ENCODE data around the gene ALDH8A1.
"Not testable (repeated sequence)": the region's sequence is repeated elsewhere in the genome, so short reads cannot be mapped to it uniquely, and the experiment has no call there.

ALDH8A1 gene

DNA sequence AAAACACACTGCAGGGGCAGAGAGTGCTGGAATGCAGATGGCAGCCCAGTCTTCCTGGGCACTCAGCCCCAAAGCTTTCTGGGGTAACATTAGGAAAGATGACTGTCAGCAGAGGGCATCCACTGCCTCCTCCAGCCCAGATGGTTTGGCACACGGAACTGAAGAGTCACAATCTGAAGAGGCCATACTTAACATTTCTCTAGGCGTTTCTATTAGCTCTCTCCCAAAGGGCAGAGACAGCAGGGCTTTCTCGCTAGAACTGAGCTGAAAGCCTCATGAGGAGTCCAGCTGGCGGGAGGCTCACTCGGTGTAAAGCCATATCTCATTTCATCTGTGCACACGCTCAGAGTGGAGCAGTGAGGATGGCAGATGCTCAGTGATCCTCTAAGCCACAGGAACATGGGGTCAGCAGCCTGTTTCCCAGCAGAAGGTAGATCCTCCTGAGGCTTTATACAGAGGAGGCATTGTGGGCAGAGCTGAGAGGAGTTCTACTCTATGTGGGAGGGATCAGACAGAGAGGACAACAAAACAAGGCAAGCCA, 28.1 kb downstream of the ALDH8A1 start:
- Mint-ChIP-seq H3K27ac (ENCODE audit: low read depth) (no peak overlapping the region), H3K27me3 (no peaks in the 10 kb centered on the region), H3K9me3 (no peaks in the 10 kb centered on the region), H3K4me3 (no peak overlapping the region), H3K36me3 (ENCODE audit: insufficient read depth) (peaks cover 1% of the 10 kb centered on the region), H3K4me1 (no peaks in the 10 kb centered on the region)
- DNase-seq (ENCODE audit: low spot score in 2 of 2) = no peak
- no peak for ATAC-seq (replicated peaks; ENCODE audit: extremely low read depth, poor library complexity, severe bottlenecking)

- H3K27me3 Mint-ChIP-seq = no peaks in the 10 kb centered on the region
- H3K4me1 Mint-ChIP-seq = no peaks in the 10 kb centered on the region
- no peak overlapping the region for H3K4me3 Mint-ChIP-seq
- H3K27ac Mint-ChIP-seq (ENCODE audit: low read depth) = no peak overlapping the region
- no peaks in the 10 kb centered on the region for H3K9me3 Mint-ChIP-seq
- no peak for ATAC-seq (replicated peaks; ENCODE audit: extremely low read depth, poor library complexity, severe bottlenecking)
- peaks cover 1% of the 10 kb centered on the region for H3K36me3 Mint-ChIP-seq (ENCODE audit: insufficient read depth)
- DNase-seq (ENCODE audit: low spot score in 2 of 2) = no peak
Measured at GRCh38 chr6:134921276-134921675, 28.6 kb downstream of the ALDH8A1 start.

GRCh38 chr6:134920422-134920821, 29.5 kb downstream of the ALDH8A1 start:
- Mint-ChIP-seq H3K4me3 (no peak overlapping the region), H3K4me1 (no peaks in the 10 kb centered on the region), H3K36me3 (ENCODE audit: insufficient read depth) (peaks cover 1% of the 10 kb centered on the region), H3K27me3 (peaks cover 7% of the 10 kb centered on the region), H3K9me3 (no peaks in the 10 kb centered on the region), H3K27ac (ENCODE audit: low read depth) (no peak overlapping the region)
- DNase-seq (ENCODE audit: low spot score in 2 of 2) (no peak), ATAC-seq (replicated peaks; ENCODE audit: extremely low read depth, poor library complexity, severe bottlenecking) (no peak)

DNA sequence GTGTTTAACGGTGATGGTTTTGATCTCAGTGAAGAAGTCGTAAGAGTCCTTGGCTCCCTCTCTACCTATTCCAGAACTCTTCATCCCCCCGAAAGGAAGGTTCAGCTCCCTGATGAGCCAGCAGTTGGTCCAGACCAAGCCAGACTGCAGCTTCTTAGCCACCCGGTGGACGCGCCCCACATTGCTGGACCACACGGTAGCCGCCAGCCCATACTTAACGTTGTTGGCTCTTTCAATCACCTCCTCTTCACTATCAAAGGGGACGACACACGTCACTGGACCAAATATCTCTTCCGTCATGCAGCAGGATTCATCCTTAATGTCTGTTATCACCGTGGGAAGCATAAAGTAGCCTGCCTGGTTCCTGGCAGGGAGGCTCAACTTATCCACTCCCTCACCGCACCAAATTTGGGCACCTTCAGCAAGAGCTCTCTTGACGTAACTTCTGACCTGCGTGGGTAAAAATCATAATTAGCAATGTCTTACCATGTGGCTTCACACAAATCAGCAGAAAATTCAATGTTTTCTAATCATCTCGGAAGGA, 31.4 kb downstream of the ALDH8A1 start:
- peaks cover 7% of the 10 kb centered on the region for H3K27me3 Mint-ChIP-seq
- H3K4me3 Mint-ChIP-seq = no peak overlapping the region
- no peak for DNase-seq (ENCODE audit: low spot score in 2 of 2)
- H3K27ac Mint-ChIP-seq (ENCODE audit: low read depth) = no peak overlapping the region
- H3K4me1 Mint-ChIP-seq = no peaks in the 10 kb centered on the region
- ATAC-seq (replicated peaks; ENCODE audit: extremely low read depth, poor library complexity, severe bottlenecking) = no peak
- no peaks in the 10 kb centered on the region for H3K9me3 Mint-ChIP-seq
- H3K36me3 Mint-ChIP-seq (ENCODE audit: insufficient read depth) = peaks cover 1% of the 10 kb centered on the region

DNA sequence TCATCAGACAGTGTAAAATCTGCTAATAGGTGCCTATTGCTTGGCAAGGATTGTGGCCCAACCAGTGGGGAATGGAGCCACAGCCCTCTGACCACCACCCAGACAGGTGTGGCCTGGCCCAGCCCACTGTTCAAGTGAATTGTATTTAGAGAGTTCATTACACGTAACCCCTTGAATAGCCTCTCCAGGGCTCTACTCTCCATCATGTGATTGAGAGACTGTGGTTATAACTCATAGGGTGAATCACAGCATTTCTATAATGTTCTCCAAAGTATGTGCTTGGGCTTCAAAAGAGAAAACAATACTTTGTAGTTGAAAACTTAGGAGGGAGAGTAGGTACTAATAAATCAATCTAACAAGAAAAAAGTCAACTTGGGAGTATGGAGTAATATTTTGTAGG, 38.4 kb downstream of the ALDH8A1 start:
- Mint-ChIP-seq H3K9me3 (no peaks in the 10 kb centered on the region), H3K27ac (ENCODE audit: low read depth) (no peak overlapping the region), H3K4me1 (no peaks in the 10 kb centered on the region), H3K27me3 (peaks cover 7% of the 10 kb centered on the region), H3K4me3 (no peak overlapping the region), H3K36me3 (ENCODE audit: insufficient read depth) (no peaks in the 10 kb centered on the region)
- DNase-seq (ENCODE audit: low spot score in 2 of 2) = no peak
- ATAC-seq (replicated peaks; ENCODE audit: extremely low read depth, poor library complexity, severe bottlenecking) = no peak

DNA sequence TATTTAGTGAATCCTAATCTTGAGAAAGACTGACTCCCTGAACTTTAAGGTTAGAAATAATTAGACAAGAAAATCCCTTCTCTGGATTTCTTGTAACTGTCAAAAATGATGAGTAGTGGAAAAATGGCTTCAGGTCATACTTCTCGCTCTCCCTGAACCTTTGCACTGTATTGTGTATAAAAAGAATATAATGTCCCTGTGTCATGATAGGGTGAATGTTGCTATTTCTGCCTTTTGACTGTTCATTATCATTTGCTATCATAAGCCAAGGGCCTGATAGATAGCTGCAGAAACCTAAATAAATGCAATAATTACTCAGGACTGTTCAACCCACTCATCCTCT, 39.3 kb downstream of the ALDH8A1 start:
- H3K36me3 Mint-ChIP-seq (ENCODE audit: insufficient read depth) = no peaks in the 10 kb centered on the region
- H3K27me3 Mint-ChIP-seq = peaks cover under 1% of the 10 kb centered on the region
- DNase-seq (ENCODE audit: low spot score in 2 of 2) (no peak), ATAC-seq (replicated peaks; ENCODE audit: extremely low read depth, poor library complexity, severe bottlenecking) (no peak)
- no peak overlapping the region for H3K27ac Mint-ChIP-seq (ENCODE audit: low read depth)
- no peaks in the 10 kb centered on the region for H3K4me1 Mint-ChIP-seq
- H3K4me3 Mint-ChIP-seq = no peak overlapping the region
- no peaks in the 10 kb centered on the region for H3K9me3 Mint-ChIP-seq

DNA sequence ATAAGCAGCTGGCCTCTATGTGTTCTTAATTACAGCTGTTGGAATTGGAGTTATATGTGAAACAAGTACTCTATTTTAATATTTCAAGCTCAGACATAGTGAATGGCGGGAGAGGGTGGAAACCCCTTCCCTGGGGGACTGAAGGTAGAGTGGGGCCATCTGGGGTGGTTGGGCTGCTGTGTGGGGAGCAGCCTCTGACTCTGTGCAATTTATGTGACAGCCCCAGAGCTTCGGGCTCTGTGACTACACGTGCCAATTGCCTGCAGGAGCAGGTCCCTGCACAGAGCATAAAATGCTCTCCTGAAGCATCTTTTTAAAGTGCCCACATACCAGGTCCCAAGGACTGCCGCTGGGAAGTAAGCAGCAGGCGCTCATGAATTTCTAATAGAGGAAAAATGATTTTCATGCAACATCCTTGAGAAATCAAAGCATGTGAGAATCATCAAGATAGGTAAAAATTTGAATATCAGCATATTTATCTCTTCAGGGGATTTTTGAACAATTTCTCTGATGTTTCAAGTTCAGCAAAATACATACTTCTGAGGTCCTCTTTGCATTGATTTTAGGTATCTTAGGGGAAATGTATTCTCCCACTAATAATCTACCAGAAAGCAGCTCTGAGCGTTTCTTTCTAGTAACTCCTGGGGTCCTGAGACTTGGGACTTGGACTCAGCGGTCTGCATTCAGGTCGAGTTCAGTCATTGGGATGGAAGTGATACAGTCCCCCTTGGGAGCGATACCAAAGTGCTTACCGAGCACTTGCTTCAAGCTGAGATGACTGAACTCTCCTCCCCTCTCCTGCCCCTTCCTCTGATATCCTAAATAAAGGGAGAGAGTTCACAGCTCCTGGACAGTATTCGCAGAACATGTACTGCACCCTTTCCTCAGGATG, 40.0 kb downstream of the ALDH8A1 start:
- no peak overlapping the region for H3K27ac Mint-ChIP-seq (ENCODE audit: low read depth)
- ATAC-seq (replicated peaks; ENCODE audit: extremely low read depth, poor library complexity, severe bottlenecking) = no peak
- no peaks in the 10 kb centered on the region for H3K36me3 Mint-ChIP-seq (ENCODE audit: insufficient read depth)
- no peak for DNase-seq (ENCODE audit: low spot score in 2 of 2)
- H3K9me3 Mint-ChIP-seq = no peaks in the 10 kb centered on the region
- no peaks in the 10 kb centered on the region for H3K27me3 Mint-ChIP-seq
- H3K4me3 Mint-ChIP-seq = no peak overlapping the region
- no peaks in the 10 kb centered on the region for H3K4me1 Mint-ChIP-seq

DNA sequence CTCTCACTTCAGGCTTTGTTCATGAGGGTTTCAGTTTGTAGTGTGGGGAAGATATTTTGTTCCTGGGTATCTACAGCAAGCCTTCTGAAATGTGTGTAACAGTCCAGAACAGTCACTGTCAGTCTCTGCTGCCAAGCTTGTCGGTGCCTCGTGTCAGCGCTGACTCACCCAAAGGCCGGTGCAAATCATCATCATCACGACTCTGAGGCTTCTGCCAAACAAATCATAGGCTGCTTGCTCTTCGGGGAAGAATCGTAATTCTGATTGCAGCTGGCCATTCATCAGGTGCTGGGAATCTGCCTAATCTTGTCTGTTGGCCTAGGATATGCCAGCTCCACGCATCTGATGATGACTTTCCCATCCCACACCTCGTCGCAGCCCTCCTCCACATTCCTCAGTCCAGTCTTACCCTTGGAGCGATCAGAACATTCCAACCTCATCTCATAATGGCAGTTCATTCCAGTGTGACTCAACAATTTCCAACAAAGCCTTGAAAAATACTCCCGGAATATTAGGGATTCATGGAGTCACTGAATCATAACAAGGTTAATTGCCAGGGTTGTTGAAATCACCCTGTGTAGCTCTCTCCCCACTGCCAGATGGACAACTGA, 40.9 kb downstream of the ALDH8A1 start:
- H3K36me3 Mint-ChIP-seq (ENCODE audit: insufficient read depth) = no peaks in the 10 kb centered on the region
- no peak for DNase-seq (ENCODE audit: low spot score in 2 of 2)
- no peak overlapping the region for H3K4me3 Mint-ChIP-seq
- H3K9me3 Mint-ChIP-seq = no peaks in the 10 kb centered on the region
- no peaks in the 10 kb centered on the region for H3K27me3 Mint-ChIP-seq
- H3K27ac Mint-ChIP-seq (ENCODE audit: low read depth) = no peak overlapping the region
- no peak for ATAC-seq (replicated peaks; ENCODE audit: extremely low read depth, poor library complexity, severe bottlenecking)
- H3K4me1 Mint-ChIP-seq = no peaks in the 10 kb centered on the region

DNA sequence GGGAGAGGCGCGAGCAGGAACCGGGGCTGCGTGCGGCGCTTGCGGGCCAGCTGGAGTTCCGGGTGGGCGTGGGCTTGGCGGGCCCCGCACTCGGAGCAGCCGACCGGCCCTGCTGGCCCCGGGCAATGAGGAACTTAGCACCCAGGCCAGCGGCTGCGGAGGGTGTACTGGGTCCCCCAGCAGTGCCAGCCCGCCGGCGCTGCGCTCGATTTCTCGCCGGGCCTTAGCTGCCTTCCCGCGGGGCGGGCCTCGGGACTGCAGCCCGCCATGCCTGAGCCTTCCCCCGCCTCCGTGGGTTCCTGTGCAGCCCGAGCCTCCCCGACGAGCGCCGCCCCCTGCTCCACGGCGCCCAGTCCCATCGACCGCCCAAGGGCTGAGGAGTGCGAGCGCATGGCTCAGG, 45.2 kb downstream of the ALDH8A1 start:
- DNase-seq (ENCODE audit: low spot score in 2 of 2); ATAC-seq (replicated peaks; ENCODE audit: extremely low read depth, poor library complexity, severe bottlenecking); H3K27me3 Mint-ChIP-seq; H3K9me3 Mint-ChIP-seq; H3K27ac Mint-ChIP-seq (ENCODE audit: low read depth); H3K4me3 Mint-ChIP-seq; H3K36me3 Mint-ChIP-seq (ENCODE audit: insufficient read depth); H3K4me1 Mint-ChIP-seq: not testable (repeated sequence)

GRCh38 chr6:134903448-134903847, 46.5 kb downstream of the ALDH8A1 start:
- Mint-ChIP-seq H3K9me3 (no peaks in the 10 kb centered on the region), H3K27me3 (no peaks in the 10 kb centered on the region), H3K27ac (ENCODE audit: low read depth) (no peak overlapping the region), H3K36me3 (ENCODE audit: insufficient read depth) (peaks cover 3% of the 10 kb centered on the region), H3K4me1 (no peaks in the 10 kb centered on the region), H3K4me3 (no peak overlapping the region)
- DNase-seq (ENCODE audit: low spot score in 2 of 2) (no peak), ATAC-seq (replicated peaks; ENCODE audit: extremely low read depth, poor library complexity, severe bottlenecking) (no peak)

DNA sequence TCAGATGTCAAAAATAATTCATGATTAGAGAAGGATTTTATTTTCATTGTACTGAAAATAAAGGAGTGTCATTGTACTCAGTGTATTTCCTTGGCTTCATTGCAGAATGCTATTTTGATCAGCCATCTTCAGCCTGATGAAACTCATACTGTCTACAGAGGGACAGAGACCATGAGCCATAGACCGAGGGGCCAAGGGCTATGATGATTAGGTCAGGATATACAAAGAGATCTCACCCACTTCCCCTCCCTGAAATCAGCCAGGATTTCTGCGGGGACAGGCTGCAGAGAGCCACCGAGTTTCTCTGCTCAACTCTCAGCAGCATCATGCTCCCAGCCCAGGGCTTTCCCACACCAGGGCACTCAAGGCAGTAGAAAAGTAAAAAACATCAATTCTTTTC, 47.0 kb downstream of the ALDH8A1 start:
- Mint-ChIP-seq H3K27me3 (no peaks in the 10 kb centered on the region), H3K27ac (ENCODE audit: low read depth) (no peak overlapping the region), H3K9me3 (no peaks in the 10 kb centered on the region), H3K4me1 (no peaks in the 10 kb centered on the region), H3K4me3 (no peak overlapping the region), H3K36me3 (ENCODE audit: insufficient read depth) (peaks cover 3% of the 10 kb centered on the region)
- DNase-seq (ENCODE audit: low spot score in 2 of 2) (no peak), ATAC-seq (replicated peaks; ENCODE audit: extremely low read depth, poor library complexity, severe bottlenecking) (no peak)

GRCh38 chr6:134902074-134902861, 47.6 kb downstream of the ALDH8A1 start:
- Mint-ChIP-seq H3K4me3 (no peak overlapping the region), H3K27me3 (no peaks in the 10 kb centered on the region), H3K36me3 (ENCODE audit: insufficient read depth) (peaks cover 3% of the 10 kb centered on the region), H3K9me3 (no peaks in the 10 kb centered on the region), H3K4me1 (no peaks in the 10 kb centered on the region), H3K27ac (ENCODE audit: low read depth) (no peak overlapping the region)
- DNase-seq (ENCODE audit: low spot score in 2 of 2) = no peak
- ATAC-seq (replicated peaks; ENCODE audit: extremely low read depth, poor library complexity, severe bottlenecking) = no peak

All from central memory CD8-positive, alpha-beta T cell (primary cell).